OCI-LY7 (cell line): Measurements from ENCODE around the gene OPRM1. TPM values are rescaled to one million over a fixed set of nuclear protein-coding genes. Genes with fewer than 3 reads are reported as not detected.

Experiments
- BruUV-seq: library from RNA; stranded (reverse); fragments of 400-500 nt; replicated peaks from 2 replicates; lab custom pipeline; 2021; lab: Mats Ljungman, UMichigan
- CTCF ChIA-PET: fragments of 300-600 bp; sonication (Branson Sonifier 250); formaldehyde crosslinking; loops from one replicate; lab custom pipeline; 2022; ENCODE audit warnings: antibody characterized with exemption; ENCODE audit not compliant: unreplicated experiment; lab: Charles Lee
- POLR2A ChIA-PET: fragments of 300-600 bp; sonication (Branson Sonifier 250); formaldehyde crosslinking; loops from one replicate; lab custom pipeline; 2022; ENCODE audit warnings: antibody characterized with exemption; lab: Charles Lee
- DNase-seq: peaks from one replicate; pipeline ENCODE4 v3.0.0-alpha.2; 2015; ENCODE audit warnings: low spot score
- H2AFZ ChIP-seq: fragments of 200-600 bp; sonication (generic), shearing (Covaris generic); 2 replicates; pipeline ENCODE4 v1.6.1; 2014; ENCODE audit warnings: mild to moderate bottlenecking, antibody characterized with exemption, low read length, moderate library complexity
- H3K27ac ChIP-seq: fragments of 200-600 bp; sonication (generic); 2 replicates; pipeline ENCODE4 v1.5.1; 2014; ENCODE audit warnings: mixed run types, low read depth, mild to moderate bottlenecking, moderate library complexity, low read length, inconsistent platforms; ENCODE audit not compliant: poor library complexity, severe bottlenecking
- H3K36me3 ChIP-seq: fragments of 200-600 bp; sonication (generic); 2 replicates; pipeline ENCODE4 v1.6.1; 2014; ENCODE audit warnings: mild to moderate bottlenecking, antibody characterized with exemption, low read length, moderate library complexity, mixed read lengths; ENCODE audit not compliant: insufficient read depth
- H3K4me1 ChIP-seq: fragments of 200-600 bp; sonication (generic); 2 replicates; pipeline ENCODE4 v1.5.1; 2014; ENCODE audit warnings: mild to moderate bottlenecking, low read length; ENCODE audit not compliant: insufficient read depth, poor library complexity, severe bottlenecking
- H3K4me2 ChIP-seq: fragments of 200-600 bp; sonication (generic); 2 replicates; pipeline ENCODE4 v1.6.1; 2014; ENCODE audit warnings: mild to moderate bottlenecking, low read length
- H3K4me3 ChIP-seq: fragments of 200-600 bp; sonication (generic); 2 replicates; pipeline ENCODE4 v1.5.1; 2014; ENCODE audit warnings: mild to moderate bottlenecking, low read depth, low read length; ENCODE audit not compliant: poor library complexity, severe bottlenecking
- H3K79me2 ChIP-seq: fragments of 200-600 bp; sonication (generic); 2 replicates; pipeline ENCODE4 v1.6.1; 2016; ENCODE audit warnings: low read depth, mild to moderate bottlenecking, low read length, moderate library complexity, mixed read lengths; ENCODE audit not compliant: insufficient read depth
- H3K9me2 ChIP-seq: fragments of 200-600 bp; sonication (generic); 2 replicates; pipeline ENCODE4 v1.6.1; 2016; ENCODE audit warnings: mild to moderate bottlenecking, low read length, mixed read lengths; ENCODE audit not compliant: insufficient read depth
- H3K9me3 ChIP-seq: fragments of 200-600 bp; sonication (generic); 2 replicates; pipeline ENCODE4 v1.6.1; 2014; ENCODE audit warnings: mild to moderate bottlenecking, mixed run types, low read length, mixed read lengths
- H4K20me1 ChIP-seq: fragments of 200-600 bp; sonication (generic); 2 replicates; pipeline ENCODE4 v1.6.1; 2014; ENCODE audit warnings: mild to moderate bottlenecking, antibody characterized with exemption, low read length, moderate library complexity, mixed read lengths; ENCODE audit not compliant: insufficient read depth
- EZH2phosphoT487 ChIP-seq: fragments of 200-600 bp; sonication (generic); IDR thresholded peaks from 2 replicates; pipeline ENCODE4 v1.6.1; 2018; ENCODE audit warnings: low read depth, borderline replicate concordance, mild to moderate bottlenecking, mixed run types, antibody characterized with exemption, low read length, moderate library complexity, mixed read lengths
- intact Hi-C: fragments of 100-400 bp; cut with micrococcal nuclease; formaldehyde crosslinking; loops from one replicate; pipeline ENCODE4 v1.10.0; 2022; ENCODE audit not compliant: unreplicated experiment
- total RNA-seq, 2 experiments: library from RNA; depleted of rRNA in 1 of 2; stranded (reverse); fragments of >200 nt in 1 of 2; shearing (Covaris generic) in 1 of 2; gene quantifications; 2 replicates each; pipeline ENCODE4 v1.2.3, GENCODE V29; 2014 to 2022
- TF ChIP-seq, protein P1 (sequence below): fragments of 200-600 bp; sonication (generic); conservative IDR thresholded peaks from 2 replicates; pipeline ENCODE4 v1.5.1; 2014; ENCODE audit warnings: mild to moderate bottlenecking, antibody characterized with exemption, low read length, moderate library complexity, mixed read lengths

OPRM1 gene
- total RNA-seq, 2 experiments from 2014 or later: not detected

DNA sequence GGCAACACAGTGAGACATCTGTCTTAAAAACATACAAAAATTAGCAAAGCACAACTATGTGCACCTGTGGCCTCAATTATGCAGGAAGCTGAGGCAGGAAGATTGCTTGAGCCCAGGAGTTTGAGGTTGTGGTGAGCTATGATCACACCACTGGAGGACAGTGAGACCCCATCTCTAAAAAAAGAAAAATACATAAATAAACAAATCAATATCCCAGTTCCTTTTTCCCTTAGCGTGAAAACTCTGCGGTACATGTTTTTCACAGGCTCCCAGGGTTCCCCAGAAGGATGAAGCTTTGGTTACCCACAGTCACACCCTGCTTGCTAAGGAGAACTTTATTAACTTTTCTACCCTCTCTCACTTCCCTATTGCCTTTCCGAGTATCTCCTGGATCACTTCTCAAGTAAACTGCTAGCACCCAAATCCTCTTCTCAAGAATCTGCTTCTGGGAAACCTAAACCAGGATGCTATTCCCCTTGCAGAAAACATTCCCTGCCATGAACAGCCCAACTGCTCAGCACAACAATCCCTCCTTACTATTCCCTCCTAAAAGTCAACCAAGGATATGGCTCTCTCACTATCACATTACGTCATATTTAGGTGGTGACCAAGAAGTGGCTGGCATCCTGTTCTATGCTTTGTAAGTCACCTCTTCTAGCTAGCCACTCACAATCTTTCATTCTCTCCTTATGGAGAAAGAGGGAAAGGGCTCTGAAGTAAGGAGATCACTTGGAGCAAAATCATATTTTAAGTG, 195.2 kb downstream of the OPRM1 start:
- ChIA-PET CTCF (no interaction called here), POLR2A (no interaction called here)
- Histone ChIP-seq H3K4me3 (no peak overlapping the region), H3K4me2 (no peak overlapping the region), H2AFZ (no peak overlapping the region), H4K20me1 (no peaks in the 10 kb centered on the region), H3K79me2 (no peaks in the 10 kb centered on the region), H3K27ac (no peak overlapping the region), H3K9me2 (no peaks in the 10 kb centered on the region), H3K9me3 (no peaks in the 10 kb centered on the region), H3K36me3 (no peaks in the 10 kb centered on the region), H3K4me1 (no peaks in the 10 kb centered on the region)
- TF ChIP-seq, protein P1, sequence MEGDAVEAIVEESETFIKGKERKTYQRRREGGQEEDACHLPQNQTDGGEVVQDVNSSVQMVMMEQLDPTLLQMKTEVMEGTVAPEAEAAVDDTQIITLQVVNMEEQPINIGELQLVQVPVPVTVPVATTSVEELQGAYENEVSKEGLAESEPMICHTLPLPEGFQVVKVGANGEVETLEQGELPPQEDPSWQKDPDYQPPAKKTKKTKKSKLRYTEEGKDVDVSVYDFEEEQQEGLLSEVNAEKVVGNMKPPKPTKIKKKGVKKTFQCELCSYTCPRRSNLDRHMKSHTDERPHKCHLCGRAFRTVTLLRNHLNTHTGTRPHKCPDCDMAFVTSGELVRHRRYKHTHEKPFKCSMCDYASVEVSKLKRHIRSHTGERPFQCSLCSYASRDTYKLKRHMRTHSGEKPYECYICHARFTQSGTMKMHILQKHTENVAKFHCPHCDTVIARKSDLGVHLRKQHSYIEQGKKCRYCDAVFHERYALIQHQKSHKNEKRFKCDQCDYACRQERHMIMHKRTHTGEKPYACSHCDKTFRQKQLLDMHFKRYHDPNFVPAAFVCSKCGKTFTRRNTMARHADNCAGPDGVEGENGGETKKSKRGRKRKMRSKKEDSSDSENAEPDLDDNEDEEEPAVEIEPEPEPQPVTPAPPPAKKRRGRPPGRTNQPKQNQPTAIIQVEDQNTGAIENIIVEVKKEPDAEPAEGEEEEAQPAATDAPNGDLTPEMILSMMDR: no peak
- no peak for TF ChIP-seq EZH2phosphoT487
- intact Hi-C loops: no loop called here
- BruUV-seq: no TSS peak
- DNase-seq: no peak

DNA sequence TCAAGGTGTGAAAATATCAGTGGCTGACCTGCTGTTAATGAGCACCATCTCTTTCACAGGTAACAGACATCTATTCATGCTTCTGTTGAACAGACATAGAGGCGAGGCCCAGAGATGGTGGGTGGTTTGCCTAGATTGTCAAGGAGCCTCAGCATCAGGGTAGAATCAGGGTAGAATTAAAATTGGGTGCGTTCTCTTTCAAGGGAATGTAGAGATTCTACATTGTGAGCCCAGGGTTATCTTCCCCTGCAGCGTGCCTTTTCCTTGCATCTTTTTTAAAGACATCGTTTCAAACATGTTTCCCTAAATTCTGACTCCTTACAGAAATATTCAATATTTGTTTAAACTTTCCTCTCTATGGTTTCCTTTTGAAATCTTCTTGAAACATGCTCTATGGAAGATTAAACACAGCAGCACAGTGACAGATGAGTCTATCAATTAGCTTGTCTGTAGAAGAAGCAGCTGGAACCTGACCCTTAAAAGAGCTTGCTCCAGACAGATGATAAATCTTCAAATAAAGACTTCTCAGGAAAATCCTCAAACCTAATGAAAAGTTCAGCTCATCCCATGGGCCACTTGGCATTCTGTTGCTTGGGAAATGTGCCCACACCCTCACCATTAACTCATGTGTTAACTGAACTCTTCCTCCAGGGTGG, 197.7 kb downstream of the OPRM1 start:
- Histone ChIP-seq H3K4me1 (no peaks in the 10 kb centered on the region), H3K79me2 (no peaks in the 10 kb centered on the region)
- no TSS peak for BruUV-seq

More for the DNA sequence above, 197.7 kb downstream of the OPRM1 start:
- no peaks in the 10 kb centered on the region for H3K9me3 ChIP-seq
- DNase-seq: no peak
- H3K4me2 ChIP-seq: no peak overlapping the region
- no peaks in the 10 kb centered on the region for H4K20me1 ChIP-seq
- H3K9me2 ChIP-seq: no peaks in the 10 kb centered on the region
- ChIA-PET CTCF (no interaction called here), POLR2A (no interaction called here)
- intact Hi-C loops: no loop called here
- no peak overlapping the region for H2AFZ ChIP-seq
- H3K36me3 ChIP-seq: no peaks in the 10 kb centered on the region
- H3K4me3 ChIP-seq: no peak overlapping the region
- no peak overlapping the region for H3K27ac ChIP-seq
- no peak for TF ChIP-seq EZH2phosphoT487
- TF ChIP-seq, protein P1: no peak
